ENCODE results near the gene KLF15.
A peak's percentile ranks its signal among the peaks of the same experiment; 100 is the strongest.

The KLF15 gene

GRCh38 chr3:126394977-126395321 is 37.7 kb upstream of the KLF15 start:
- H3K27me3 Mint-ChIP-seq: peaks cover 56 to 71% of the 10 kb centered on the region in 2 donors
- H3K9me3 Mint-ChIP-seq: no peaks in the 10 kb centered on the region
- no peak overlapping the region for H3K27ac Mint-ChIP-seq
- DNase-seq (no peak), ATAC-seq (replicated peaks) (no peak)
- H3K4me1 Mint-ChIP-seq (ENCODE audit: low read depth in 2 of 2): no peaks in the 10 kb centered on the region
- no peaks in the 10 kb centered on the region for H3K36me3 Mint-ChIP-seq (ENCODE audit: insufficient read depth)
- H3K4me3 Mint-ChIP-seq: no peak overlapping the region

GRCh38 chr3:126394179-126394976 is 37.2 kb upstream of the KLF15 start, which contains the start of gene CFAP100:
TSS of gene CFAP100 (plus strand) at chr3:126394909. CDS start at chr3:126396001, 1,092 bp downstream.
- Mint-ChIP-seq H3K4me1 (ENCODE audit: low read depth in 2 of 2) (peaks cover 3 to 5% of the 10 kb centered on the region in 2 donors), H3K36me3 (ENCODE audit: insufficient read depth) (no peaks in the 10 kb centered on the region), H3K4me3 (no peak within 1 kb of the TSS), H3K9me3 (no peaks in the 10 kb centered on the region), H3K27ac (no peak within 1 kb of the TSS), H3K27me3 (peaks cover 62 to 77% of the 10 kb centered on the region in 2 donors)
- no peak for DNase-seq
- ATAC-seq (replicated peaks): no peak

GRCh38 chr3:126393563-126393962 is 36.4 kb upstream of the KLF15 start:
- Mint-ChIP-seq H3K4me3 (no peak overlapping the region), H3K27ac (no peak overlapping the region), H3K4me1 (ENCODE audit: low read depth in 2 of 2) (peaks cover 4 to 5% of the 10 kb centered on the region in 2 donors), H3K9me3 (no peaks in the 10 kb centered on the region), H3K36me3 (ENCODE audit: insufficient read depth) (no peaks in the 10 kb centered on the region), H3K27me3 (peaks cover 65 to 84% of the 10 kb centered on the region in 2 donors)
- no peak for ATAC-seq (replicated peaks)
- DNase-seq: no peak

GRCh38 chr3:126392246-126392645 is 35.0 kb upstream of the KLF15 start:
- DNase-seq (no peak), ATAC-seq (replicated peaks) (no peak)
- Mint-ChIP-seq H3K27ac (no peak overlapping the region), H3K4me1 (ENCODE audit: low read depth in 2 of 2) (peaks cover 4 to 5% of the 10 kb centered on the region in 2 donors), H3K4me3 (no peak overlapping the region), H3K36me3 (ENCODE audit: insufficient read depth) (no peaks in the 10 kb centered on the region), H3K27me3 (peaks cover 72 to 88% of the 10 kb centered on the region in 2 donors), H3K9me3 (no peaks in the 10 kb centered on the region)

GRCh38 chr3:126391631-126392030 is 34.4 kb upstream of the KLF15 start:
- Mint-ChIP-seq H3K27me3 (peaks cover 67 to 84% of the 10 kb centered on the region in 2 donors), H3K36me3 (ENCODE audit: insufficient read depth) (no peaks in the 10 kb centered on the region), H3K27ac (no peak overlapping the region), H3K4me1 (ENCODE audit: low read depth in 2 of 2) (peaks cover 4 to 5% of the 10 kb centered on the region in 2 donors), H3K4me3 (no peak overlapping the region), H3K9me3 (no peaks in the 10 kb centered on the region)
- DNase-seq (no peak), ATAC-seq (replicated peaks) (no peak)

- no peaks in the 10 kb centered on the region for H3K9me3 Mint-ChIP-seq
Measured at GRCh38 chr3:126390751-126391150, 33.5 kb upstream of the KLF15 start.

GRCh38 chr3:126390201-126390600 is 33.0 kb upstream of the KLF15 start:
- peaks cover 4 to 5% of the 10 kb centered on the region in 2 donors for H3K4me1 Mint-ChIP-seq (ENCODE audit: low read depth in 2 of 2)
- H3K36me3 Mint-ChIP-seq (ENCODE audit: insufficient read depth): no peaks in the 10 kb centered on the region
- peaks cover 64 to 86% of the 10 kb centered on the region in 2 donors for H3K27me3 Mint-ChIP-seq
- no peak overlapping the region for H3K27ac Mint-ChIP-seq
- DNase-seq (no peak), ATAC-seq (replicated peaks) (no peak)
- no peaks in the 10 kb centered on the region for H3K9me3 Mint-ChIP-seq
- H3K4me3 Mint-ChIP-seq: no peak overlapping the region

More at GRCh38 chr3:126390751-126391150, 33.5 kb upstream of the KLF15 start:
- H3K27ac Mint-ChIP-seq: no peak overlapping the region
- H3K4me3 Mint-ChIP-seq: no peak overlapping the region
- DNase-seq (no peak), ATAC-seq (replicated peaks) (no peak)
- peaks cover 66 to 86% of the 10 kb centered on the region in 2 donors for H3K27me3 Mint-ChIP-seq
- H3K36me3 Mint-ChIP-seq (ENCODE audit: insufficient read depth): no peaks in the 10 kb centered on the region
- peaks cover 4 to 5% of the 10 kb centered on the region in 2 donors for H3K4me1 Mint-ChIP-seq (ENCODE audit: low read depth in 2 of 2)

GRCh38 chr3:126389794-126390146 is 32.6 kb upstream of the KLF15 start:
- Mint-ChIP-seq H3K27ac (no peak overlapping the region), H3K27me3 (peaks cover 66 to 86% of the 10 kb centered on the region in 2 donors), H3K4me3 (peak overlapping the region in 1 of 2 donors; percentile 61), H3K36me3 (ENCODE audit: insufficient read depth) (no peaks in the 10 kb centered on the region), H3K9me3 (no peaks in the 10 kb centered on the region), H3K4me1 (ENCODE audit: low read depth in 2 of 2) (peaks cover 4 to 5% of the 10 kb centered on the region in 2 donors)
- no peak for ATAC-seq (replicated peaks)
- no peak for DNase-seq

- Mint-ChIP-seq H3K4me3 (peak overlapping the region; percentile 60 to 61), H3K4me1 (ENCODE audit: low read depth in 2 of 2) (peaks cover 4 to 5% of the 10 kb centered on the region in 2 donors), H3K9me3 (no peaks in the 10 kb centered on the region), H3K36me3 (ENCODE audit: insufficient read depth) (no peaks in the 10 kb centered on the region), H3K27ac (no peak overlapping the region), H3K27me3 (peaks cover 69 to 88% of the 10 kb centered on the region in 2 donors)
- ATAC-seq (replicated peaks): peak; percentile 52
- peak in 2 of 3 experiments; percentile 4 to 5 for DNase-seq
Measured at GRCh38 chr3:126389112-126389793, 32.0 kb upstream of the KLF15 start.

- ATAC-seq (replicated peaks) (no peak), DNase-seq (no peak)
- H3K9me3 Mint-ChIP-seq: peaks cover 0 to 2% of the 10 kb centered on the region in 2 donors
- H3K4me1 Mint-ChIP-seq (ENCODE audit: low read depth in 2 of 2): no peaks in the 10 kb centered on the region
- peaks cover 58 to 73% of the 10 kb centered on the region in 2 donors for H3K27me3 Mint-ChIP-seq
- H3K36me3 Mint-ChIP-seq (ENCODE audit: insufficient read depth): no peaks in the 10 kb centered on the region
- no peak overlapping the region for H3K27ac Mint-ChIP-seq
- H3K4me3 Mint-ChIP-seq: no peak overlapping the region
Measured at GRCh38 chr3:126381966-126382365, 24.8 kb upstream of the KLF15 start.

GRCh38 chr3:126380011-126380768 is 23.0 kb upstream of the KLF15 start:
- Mint-ChIP-seq H3K9me3 (peaks cover 0 to 2% of the 10 kb centered on the region in 2 donors), H3K4me3 (no peak overlapping the region), H3K27ac (no peak overlapping the region), H3K36me3 (ENCODE audit: insufficient read depth) (no peaks in the 10 kb centered on the region), H3K27me3 (peaks cover 54 to 60% of the 10 kb centered on the region in 2 donors), H3K4me1 (ENCODE audit: low read depth in 2 of 2) (no peaks in the 10 kb centered on the region)
- DNase-seq (no peak), ATAC-seq (replicated peaks) (no peak)

- peaks cover 0 to 2% of the 10 kb centered on the region in 2 donors for H3K9me3 Mint-ChIP-seq
- DNase-seq (no peak), ATAC-seq (replicated peaks) (no peak)
- H3K27ac Mint-ChIP-seq: no peak overlapping the region
- peaks cover 40 to 53% of the 10 kb centered on the region in 2 donors for H3K27me3 Mint-ChIP-seq
- H3K4me3 Mint-ChIP-seq: no peak overlapping the region
- H3K4me1 Mint-ChIP-seq (ENCODE audit: low read depth in 2 of 2): no peaks in the 10 kb centered on the region
- H3K36me3 Mint-ChIP-seq (ENCODE audit: insufficient read depth): no peaks in the 10 kb centered on the region
Measured at GRCh38 chr3:126378341-126378751, 21.1 kb upstream of the KLF15 start.

- no peaks in the 10 kb centered on the region for H3K36me3 Mint-ChIP-seq (ENCODE audit: insufficient read depth)
- H3K27ac Mint-ChIP-seq: peak overlapping the region in 1 of 2 donors; percentile 13
- H3K9me3 Mint-ChIP-seq: peaks cover 0 to 2% of the 10 kb centered on the region in 2 donors
- DNase-seq (no peak), ATAC-seq (replicated peaks) (no peak)
- H3K27me3 Mint-ChIP-seq: peaks cover 31 to 51% of the 10 kb centered on the region in 2 donors
- no peaks in the 10 kb centered on the region for H3K4me1 Mint-ChIP-seq (ENCODE audit: low read depth in 2 of 2)
- H3K4me3 Mint-ChIP-seq: no peak overlapping the region
Measured at GRCh38 chr3:126377211-126377610, 20.0 kb upstream of the KLF15 start.

Data from effector memory CD8-positive, alpha-beta T cell (primary cell).